HG03135 (cell line): ENCODE data around the gene RHOT2.

ENCODE experiments used
- ATAC-seq: cut with Tn5 transposase; IDR thresholded peaks from one replicate; pipeline ENCODE4 v1.9.1; 2021; ENCODE audit warnings: mild to moderate bottlenecking, moderate library complexity; ENCODE audit not compliant: unreplicated experiment

Gene RHOT2

GRCh38 chr16:669666-670065 is 1.7 kb downstream of the RHOT2 start:
- no peak for ATAC-seq

GRCh38 chr16:670485-671352 is 2.8 kb downstream of the RHOT2 start:
- no peak for ATAC-seq

GRCh38 chr16:671353-672131 is 3.6 kb downstream of the RHOT2 start:
- ATAC-seq, result no peak

GRCh38 chr16:672371-672770 is 4.4 kb downstream of the RHOT2 start:
- no peak for ATAC-seq

GRCh38 chr16:672851-673250 is 4.9 kb downstream of the RHOT2 start:
- no peak for ATAC-seq

GRCh38 chr16:673399-673991 is 5.6 kb downstream of the RHOT2 start:
- no peak for ATAC-seq

GRCh38 chr16:674214-674881 is 6.4 kb downstream of the RHOT2 start:
- ATAC-seq, result no peak

- ATAC-seq, result no peak
Measured at GRCh38 chr16:674968-675883, 7.3 kb downstream of the RHOT2 start, which contains the start of gene RHBDL1. TSS of gene RHBDL1 (plus strand) at chr16:675671. CDS start at chr16:675791, 120 bp downstream.

- ATAC-seq, result no peak
Measured at GRCh38 chr16:675884-676564, 8.1 kb downstream of the RHOT2 start.

GRCh38 chr16:676565-676902 is 8.6 kb downstream of the RHOT2 start:
- no peak for ATAC-seq

- no peak for ATAC-seq
Measured at GRCh38 chr16:676913-677312, 9.0 kb downstream of the RHOT2 start.

- ATAC-seq, result no peak
Measured at GRCh38 chr16:677316-678190, 9.6 kb downstream of the RHOT2 start.

GRCh38 chr16:678209-678857 is 10.4 kb downstream of the RHOT2 start:
- ATAC-seq, result no peak

GRCh38 chr16:678858-679813 is 11.2 kb downstream of the RHOT2 start:
- no peak for ATAC-seq

GRCh38 chr16:679814-680624 is 12.1 kb downstream of the RHOT2 start, which contains the start of gene STUB1:
TSS of gene STUB1 (plus strand) at chr16:680410. CDS start at chr16:680526, 116 bp downstream.
- peak; percentile 35 for ATAC-seq

- no peak for ATAC-seq
Measured at GRCh38 chr16:680625-680945, 12.7 kb downstream of the RHOT2 start.
